Inflammatory macrophage treated with lipopolysaccharide for 4 hours (primary cell): Measurements from ENCODE around the gene TCF4.

Experiments
- DNase-seq: peaks from one replicate; pipeline ENCODE4 v3.0.0-alpha.2; 2020

TCF4 gene

GRCh38 chr18:55588111-55588869, at the start of gene TCF4:
TCF4 (minus strand) TSS chr18:55588192; CDS start chr18:55587116, 1,076 bp downstream.
- peak; percentile 32 for DNase-seq

DNA sequence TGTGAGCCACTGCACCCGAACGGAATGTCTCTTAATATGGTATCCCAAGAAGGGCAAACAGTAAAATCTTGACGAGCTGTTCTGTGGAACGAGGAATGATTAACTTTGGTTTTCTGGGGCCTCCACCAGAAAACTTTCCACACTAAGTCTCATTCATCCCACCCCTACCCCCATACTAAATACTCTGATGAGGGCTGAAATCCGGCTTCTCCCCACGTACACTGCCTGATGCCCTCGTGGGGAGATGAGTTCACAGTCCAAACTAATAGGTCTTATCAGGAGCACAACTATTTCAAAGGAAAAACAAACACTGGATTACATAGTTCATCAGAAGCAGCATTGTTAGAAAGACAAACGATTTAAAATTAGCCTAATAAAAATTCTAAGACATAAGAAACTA, 49.2 kb upstream of the TCF4 start:
- DNase-seq: no peak

DNA sequence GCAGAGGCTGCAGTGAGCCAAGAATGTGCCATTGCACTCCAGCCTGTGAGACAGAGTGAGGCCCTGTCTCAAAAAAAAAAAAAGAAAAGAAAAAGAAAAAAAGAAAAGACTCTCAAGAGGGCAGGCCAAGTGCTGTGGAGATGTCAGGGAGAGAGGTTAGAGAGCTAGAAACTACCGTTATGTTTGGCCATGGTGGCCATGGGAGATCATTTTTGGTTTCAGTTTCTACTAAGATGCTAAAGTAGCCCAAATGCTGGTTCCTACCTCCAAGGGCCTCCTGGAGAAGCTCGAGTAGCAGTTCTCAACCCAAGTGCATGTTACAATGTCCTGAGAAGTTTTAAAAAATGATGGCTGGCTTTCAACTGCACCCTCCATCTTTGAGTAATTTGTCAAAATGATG, 47.4 kb upstream of the TCF4 start:
- DNase-seq: no peak

- peak; percentile 6 for DNase-seq
These were observed 46.6 kb upstream of the TCF4 start for GRCh38 chr18:55634545-55634944.

- no peak for DNase-seq
These were observed 45.0 kb upstream of the TCF4 start for GRCh38 chr18:55633032-55633431.

DNA sequence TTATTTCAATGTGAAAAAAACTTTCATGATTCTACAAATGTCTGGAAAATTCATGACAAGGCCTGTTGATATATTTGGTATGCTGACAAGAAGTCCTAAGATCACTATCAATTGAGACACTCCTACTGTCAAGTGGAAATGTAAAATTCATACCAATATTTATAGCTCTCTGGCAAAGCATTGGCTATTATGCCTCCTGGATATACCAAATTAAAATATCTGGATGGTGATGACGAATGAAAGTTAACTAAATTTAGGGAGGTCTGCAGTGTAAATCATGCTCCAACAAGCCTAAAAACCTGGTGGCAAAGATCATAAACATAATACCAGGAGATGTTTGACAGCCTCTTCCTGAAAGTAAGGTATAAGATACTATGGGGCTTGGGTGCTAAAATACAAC, 41.1 kb upstream of the TCF4 start:
- no peak for DNase-seq

- DNase-seq: no peak
These were observed 39.0 kb upstream of the TCF4 start for GRCh38 chr18:55627007-55627406.

DNA sequence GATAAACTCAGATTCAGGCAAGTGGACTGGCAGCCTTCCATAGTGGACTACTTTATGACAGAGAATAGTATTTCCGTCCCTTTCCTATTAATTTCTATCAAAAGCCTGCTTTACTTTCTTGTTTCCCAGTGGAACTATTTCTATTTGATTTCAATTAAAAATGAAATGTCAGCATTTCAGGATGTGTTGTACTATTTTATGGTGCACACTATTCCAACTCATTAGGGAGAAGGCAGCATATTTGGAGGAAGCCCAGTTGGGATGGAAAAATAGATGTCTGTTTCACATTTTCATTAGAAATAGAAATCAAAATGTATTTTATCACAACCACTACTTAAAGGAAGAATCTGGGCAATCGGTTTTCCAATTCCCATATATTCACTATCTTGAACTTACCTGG, 37.9 kb upstream of the TCF4 start:
- DNase-seq: no peak

- DNase-seq: no peak
These were observed 35.6 kb upstream of the TCF4 start for GRCh38 chr18:55623626-55624025.

GRCh38 chr18:55610506-55610905, 22.5 kb upstream of the TCF4 start:
- no peak for DNase-seq

- no peak for DNase-seq
These were observed 21.3 kb upstream of the TCF4 start for GRCh38 chr18:55609160-55609825.

- no peak for DNase-seq
These were observed 20.5 kb upstream of the TCF4 start for GRCh38 chr18:55608497-55608896.

GRCh38 chr18:55607773-55608172, 19.8 kb upstream of the TCF4 start:
- no peak for DNase-seq

- DNase-seq: no peak
These were observed 17.8 kb upstream of the TCF4 start for GRCh38 chr18:55605733-55606338.

- DNase-seq: no peak
These were observed 15.8 kb upstream of the TCF4 start for GRCh38 chr18:55603775-55604174.

GRCh38 chr18:55593888-55594287, 5.9 kb upstream of the TCF4 start:
- DNase-seq: no peak

DNA sequence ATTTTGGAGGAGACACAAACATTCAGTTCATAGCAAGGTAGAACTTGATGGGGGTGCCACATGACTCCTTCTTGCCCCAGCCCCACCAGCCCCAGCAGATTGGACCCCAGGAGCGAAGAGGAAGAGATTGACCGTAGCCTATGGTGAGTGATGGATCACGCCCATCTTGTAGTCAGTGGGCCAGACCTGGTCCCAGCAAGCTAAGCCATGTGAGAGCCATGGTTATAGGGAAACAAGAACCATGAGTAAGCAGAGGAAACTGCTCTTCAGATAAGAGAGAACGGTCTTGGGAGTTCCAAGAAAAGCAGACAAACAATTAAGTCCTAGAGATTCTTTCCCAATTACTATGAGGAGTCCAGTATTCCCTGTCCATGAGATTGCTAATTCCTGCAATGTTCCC, 4.6 kb upstream of the TCF4 start:
- no peak for DNase-seq

DNA sequence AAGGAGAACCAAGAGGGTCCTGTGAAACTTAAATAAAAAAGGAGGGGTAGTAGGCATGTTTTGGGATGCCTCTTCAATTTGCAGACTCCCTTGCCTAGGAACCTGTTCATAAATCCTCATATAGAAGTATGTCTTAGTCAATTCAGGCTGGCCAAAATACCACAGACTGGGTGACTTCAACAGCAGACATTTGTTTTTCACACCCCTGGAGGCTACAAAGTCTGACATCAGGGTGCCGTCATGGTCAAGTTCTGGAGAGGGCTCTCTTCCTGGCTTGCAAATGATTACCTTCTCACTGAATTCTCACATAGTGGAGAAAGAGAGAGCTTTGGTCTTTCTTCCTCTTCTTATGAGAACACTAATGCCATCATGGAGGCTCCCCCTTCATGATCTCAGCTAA, 4.1 kb upstream of the TCF4 start:
- no peak for DNase-seq

GRCh38 chr18:55589625-55590291, 1.8 kb upstream of the TCF4 start:
- DNase-seq: peak; percentile 93

- DNase-seq: peak; percentile 13
These were observed 1.0 kb upstream of the TCF4 start for GRCh38 chr18:55588870-55589595.

GRCh38 chr18:55587418-55588110, 428 bp downstream of the TCF4 start:
- DNase-seq: no peak

DNA sequence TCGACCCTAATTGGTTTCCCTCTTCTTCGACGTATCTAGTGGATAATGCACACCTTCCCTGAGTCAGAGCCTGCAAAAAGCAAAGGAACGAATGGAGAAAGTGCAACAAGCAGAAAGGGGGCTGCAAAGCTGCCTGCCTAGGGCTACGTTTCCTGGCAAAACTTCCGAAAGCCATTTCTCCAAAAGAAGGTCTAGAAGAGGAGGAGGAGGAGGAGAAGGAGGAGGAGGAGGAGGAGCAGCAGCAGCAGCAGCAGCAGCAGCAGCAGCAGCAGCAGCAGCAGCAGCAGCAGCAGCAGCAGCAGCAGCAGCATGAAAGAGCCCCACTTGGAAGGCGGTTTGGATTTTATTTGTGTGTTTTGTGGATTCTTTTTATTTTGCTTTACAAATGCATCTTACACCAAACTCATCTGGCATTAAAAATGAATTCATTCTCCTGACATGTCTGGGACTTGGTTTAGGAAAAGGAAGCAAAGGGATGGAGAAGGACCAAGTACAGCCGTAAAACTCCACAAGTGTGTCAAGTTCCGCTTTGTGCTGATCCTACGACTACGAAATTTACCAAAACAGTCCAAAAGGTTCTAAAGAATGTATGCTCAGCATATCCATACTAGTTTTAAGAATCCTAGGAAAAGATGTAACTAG, 2.0 kb downstream of the TCF4 start:
- no peak for DNase-seq
